Tibial nerve (tissue), 3 donors: ENCODE results near the gene SLC48A1.
A peak's percentile ranks its signal among the peaks of the same experiment; 100 is the strongest.

Experiments used
- EP300 ChIP-seq, 2 donors: sonication (generic); formaldehyde crosslinking; IDR thresholded peaks; one replicate each; pipeline ENCODE4 v1.6.1; 2017; ENCODE audit warnings: antibody characterized with exemption in 2 of 2, mild to moderate bottlenecking in 1 of 2
- POLR2A ChIP-seq, 2 donors: fragments of 450-650 bp; IDR thresholded peaks; one replicate each; pipeline ENCODE4 v1.6.1; 2017; ENCODE audit warnings: antibody characterized with exemption in 2 of 2, mild to moderate bottlenecking in 2 of 2, moderate library complexity in 2 of 2

DNA sequence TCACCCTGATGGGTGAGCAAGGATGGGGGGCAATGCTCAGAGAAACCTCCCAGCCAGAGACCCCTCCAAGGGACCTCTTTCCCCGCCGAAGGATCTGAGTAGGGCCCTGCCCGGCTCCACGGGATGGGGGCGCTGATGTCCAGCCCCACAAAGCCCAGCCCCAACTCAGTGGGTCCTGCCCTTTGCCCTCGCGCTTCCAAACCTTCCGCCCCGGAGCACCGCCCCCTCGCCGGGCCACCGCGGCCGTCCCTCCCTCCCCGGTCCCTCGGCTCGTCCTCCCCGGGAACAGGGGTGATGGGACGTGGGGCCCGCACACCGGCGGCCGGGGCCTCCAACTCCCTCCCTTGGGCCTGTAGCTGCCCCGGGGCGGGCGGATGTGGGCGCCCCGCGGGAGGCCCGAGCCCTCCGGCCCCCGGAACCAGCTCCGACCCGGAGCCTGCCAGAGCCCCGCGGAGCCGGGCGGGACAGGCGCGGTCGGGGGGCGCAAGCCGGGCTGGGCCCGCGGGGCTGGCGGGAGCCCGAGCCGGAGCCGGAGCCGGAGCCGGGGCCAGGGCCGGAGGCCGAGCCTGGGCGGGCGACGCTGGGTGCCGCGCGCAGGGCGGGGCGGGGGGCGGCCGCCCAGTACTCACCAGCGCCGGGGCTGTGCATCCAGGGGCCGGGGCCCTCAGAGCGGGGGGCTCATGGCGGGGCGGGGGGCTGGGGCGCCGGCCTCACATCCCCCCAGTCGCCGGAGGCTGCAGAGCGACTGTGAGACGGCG is 46.3 kb downstream of the SLC48A1 start:
- TF ChIP-seq EP300 (IDR thresholded peaks at IDR 0.05): peak in 1 of 2 donors; percentile 21
- peak; percentile 12 to 25 for TF ChIP-seq POLR2A (IDR thresholded peaks at IDR 0.05)
